Transverse colon (tissue), 4 donors: ENCODE results near the gene SNF8. TPM values are rescaled to one million over a fixed set of nuclear protein-coding genes. Genes with fewer than 3 reads are reported as not detected.

Experiments used
- DNase-seq: peaks from one replicate; pipeline ENCODE4 v3.0.0-alpha.2; 2019
- H3K27ac ChIP-seq, 4 donors: fragments of 200-600 bp; sonication (generic); 2 replicates each; pipeline ENCODE4 v1.5.1; 2016 to 2018; ENCODE audit warnings: inconsistent platforms in 4 of 4
- H3K27me3 ChIP-seq: fragments of 200-600 bp; sonication (generic); 2 replicates; pipeline ENCODE4 v1.5.1; 2017; ENCODE audit warnings: inconsistent platforms
- H3K36me3 ChIP-seq, 4 donors: fragments of 200-600 bp; sonication (generic); 2 replicates each; pipeline ENCODE4 v1.5.1; 2017 to 2019; ENCODE audit warnings: inconsistent platforms in 4 of 4
- H3K4me1 ChIP-seq, 4 donors: fragments of 200-600 bp; sonication (generic); 2 replicates each; pipeline ENCODE4 v1.5.1; 2017 to 2020; ENCODE audit warnings: inconsistent platforms in 4 of 4
- H3K4me3 ChIP-seq, 4 donors: fragments of 200-600 bp; sonication (generic); 1 replicate in 1 of 4; 2 replicates in 3 of 4; pipeline versions ENCODE4 v1.5.1 to v1.6.1; 2017 to 2019; ENCODE audit warnings: inconsistent platforms in 4 of 4
- H3K9me3 ChIP-seq, 2 donors: fragments of 200-600 bp; sonication (generic); 2 replicates each; pipeline ENCODE4 v1.5.1; 2017 to 2019; ENCODE audit warnings: inconsistent platforms in 2 of 2
- EP300 ChIP-seq: sonication (generic); formaldehyde crosslinking; IDR thresholded peaks from one replicate; pipeline ENCODE4 v1.6.1; 2017; ENCODE audit warnings: antibody characterized with exemption, low read depth
- POLR2A ChIP-seq: fragments of 450-650 bp; IDR thresholded peaks from one replicate; pipeline ENCODE4 v1.6.1; 2016; ENCODE audit warnings: antibody characterized with exemption, mild to moderate bottlenecking, moderate library complexity
- POLR2AphosphoS5 ChIP-seq, 3 donors: sonication (generic); formaldehyde crosslinking; IDR thresholded peaks; one replicate each; pipeline ENCODE4 v1.6.1; 2016; ENCODE audit warnings: antibody characterized with exemption in 3 of 3
- WGBS, 2 donors: methylation state at CpG; one replicate each; pipeline ENCODE4 v1.1.5; 2018; ENCODE audit warnings: low coverage in 1 of 2; 5-methylcytosine and 5-hydroxymethylcytosine counted together
- in situ Hi-C, 4 donors: fragments of 200-750 bp; cut with MboI; loops; one replicate each; pipeline versions ENCODE4 v1.15.0 to v1.15.1; 2017; ENCODE audit warnings: low sequenced_read_pairs in 3 of 4, low pct_ligation_motif_present in 1 of 4, low pct_unique_long_range_greater_than_20kb in 1 of 4
- intact Hi-C: fragments of 100-400 bp; cut with DNase I; formaldehyde crosslinking; loops from one replicate; pipeline ENCODE4 v1.15.1; 2023; ENCODE audit warnings: low total_unique reads
- total RNA-seq, 4 donors: library from RNA; depleted of rRNA; stranded (reverse); fragments of >200 nt; gene quantifications; one replicate each; pipeline ENCODE4 v1.1.0, GENCODE V29; 2016
- TF ChIP-seq, protein P1 (sequence below), 5 experiments: fragments of 200-600 bp in 3 of 5; fragments of 450-650 bp in 2 of 5; sonication (generic) in 3 of 5; IDR thresholded peaks; 1 replicate in 2 of 5; 2 replicates in 3 of 5; pipeline ENCODE4 v1.5.1; 2016 to 2017; ENCODE audit warnings: antibody characterized with exemption in 5 of 5, inconsistent platforms in 3 of 5, mild to moderate bottlenecking in 2 of 5, moderate library complexity in 1 of 5

SNF8 gene
- total RNA-seq, 4 donors from 2014 or later, result 44.1 to 67.7 (median 62.0) TPM

DNA sequence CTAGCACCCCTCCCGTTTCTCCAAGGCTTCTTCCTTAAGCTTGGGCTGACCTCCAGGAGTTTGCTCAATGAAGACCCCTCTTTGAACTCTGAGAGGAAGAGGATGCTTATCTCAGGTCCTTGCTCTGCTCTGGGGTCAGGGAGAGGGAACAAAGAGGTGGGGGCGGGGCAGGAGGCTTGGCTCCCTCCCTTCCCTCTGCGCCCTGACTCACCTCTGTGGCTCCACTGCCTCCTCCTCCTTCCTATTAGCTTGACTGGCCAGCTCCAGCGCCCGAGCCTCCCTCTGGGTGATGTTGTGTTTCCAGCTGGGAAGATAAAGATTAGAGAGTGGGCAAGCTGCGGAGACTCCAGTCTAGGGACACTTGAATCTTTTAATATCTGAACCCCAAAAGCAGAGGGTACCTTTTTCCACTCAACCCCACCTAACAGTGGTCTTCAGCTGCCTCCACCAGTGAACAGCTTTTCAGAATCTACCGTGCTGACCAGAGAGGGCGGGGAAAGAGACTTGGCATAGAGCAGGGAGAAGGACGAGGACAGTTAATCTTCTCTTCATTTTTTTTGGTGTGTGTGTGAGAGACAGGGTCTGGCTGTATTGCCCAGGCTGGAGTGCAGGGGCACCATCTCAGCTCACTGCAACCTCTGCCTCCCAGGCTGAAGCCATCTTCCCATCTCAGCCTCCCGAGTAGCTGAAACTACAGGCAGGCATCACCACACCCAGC is 17.0 kb upstream of the SNF8 start:
- peaks cover 52% of the 10 kb centered on the region for H3K27me3 ChIP-seq
- H3K4me1 ChIP-seq, result no peaks in the 10 kb centered on the region
- no peaks in the 10 kb centered on the region for H3K36me3 ChIP-seq
- in situ Hi-C loops, result no loop called here
- no peak overlapping the region for H3K27ac ChIP-seq
- no peak for DNase-seq
- intact Hi-C loops, result no loop called here
- TF ChIP-seq POLR2A (no peak), POLR2AphosphoS5 (IDR thresholded peaks at IDR 0.05) (no peak), EP300 (no peak)
- TF ChIP-seq, protein P1, sequence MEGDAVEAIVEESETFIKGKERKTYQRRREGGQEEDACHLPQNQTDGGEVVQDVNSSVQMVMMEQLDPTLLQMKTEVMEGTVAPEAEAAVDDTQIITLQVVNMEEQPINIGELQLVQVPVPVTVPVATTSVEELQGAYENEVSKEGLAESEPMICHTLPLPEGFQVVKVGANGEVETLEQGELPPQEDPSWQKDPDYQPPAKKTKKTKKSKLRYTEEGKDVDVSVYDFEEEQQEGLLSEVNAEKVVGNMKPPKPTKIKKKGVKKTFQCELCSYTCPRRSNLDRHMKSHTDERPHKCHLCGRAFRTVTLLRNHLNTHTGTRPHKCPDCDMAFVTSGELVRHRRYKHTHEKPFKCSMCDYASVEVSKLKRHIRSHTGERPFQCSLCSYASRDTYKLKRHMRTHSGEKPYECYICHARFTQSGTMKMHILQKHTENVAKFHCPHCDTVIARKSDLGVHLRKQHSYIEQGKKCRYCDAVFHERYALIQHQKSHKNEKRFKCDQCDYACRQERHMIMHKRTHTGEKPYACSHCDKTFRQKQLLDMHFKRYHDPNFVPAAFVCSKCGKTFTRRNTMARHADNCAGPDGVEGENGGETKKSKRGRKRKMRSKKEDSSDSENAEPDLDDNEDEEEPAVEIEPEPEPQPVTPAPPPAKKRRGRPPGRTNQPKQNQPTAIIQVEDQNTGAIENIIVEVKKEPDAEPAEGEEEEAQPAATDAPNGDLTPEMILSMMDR (IDR thresholded peaks at IDR 0.05), result no peak
- 33 to 58% methylated on average over 4 to 10 of the region's 10 CpGs for WGBS, 2 donors
- H3K9me3 ChIP-seq, result no peaks in the 10 kb centered on the region
- H3K4me3 ChIP-seq, result no peak overlapping the region

DNA sequence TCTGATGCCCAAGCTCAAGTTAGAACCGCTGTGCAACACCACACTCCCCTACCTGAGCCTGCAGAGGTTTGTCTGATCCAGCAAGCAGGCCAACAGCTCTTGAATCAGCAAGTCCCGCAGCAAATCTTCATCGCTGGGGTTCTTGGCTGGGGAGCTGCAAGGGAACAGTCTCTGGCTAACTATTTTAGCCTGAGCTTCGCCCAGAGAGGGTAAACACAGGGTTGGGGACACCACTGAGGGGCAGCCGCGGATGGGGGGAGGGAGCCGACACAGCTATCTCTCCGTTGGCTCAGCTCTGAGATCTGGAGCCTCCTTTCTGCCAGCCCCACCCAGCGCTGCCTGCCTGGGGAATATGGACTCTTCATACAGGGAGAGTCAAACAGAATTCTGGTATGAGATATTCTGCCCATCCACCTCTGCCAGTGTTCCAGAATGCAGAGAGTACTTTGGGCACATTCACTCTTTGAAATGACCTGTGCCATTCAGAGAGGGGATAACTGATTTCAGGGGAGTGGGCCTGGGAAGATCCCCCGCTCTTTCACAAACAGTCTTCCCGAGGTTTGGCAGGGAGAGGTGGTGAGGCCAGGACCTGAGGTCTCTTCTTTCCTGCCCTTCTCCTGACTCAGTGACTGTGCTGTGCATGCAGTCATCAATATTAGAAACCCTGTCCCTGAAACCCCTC is 16.3 kb upstream of the SNF8 start:
- Histone ChIP-seq H3K27me3 (peaks cover 54% of the 10 kb centered on the region), H3K27ac (no peak overlapping the region), H3K36me3 (no peaks in the 10 kb centered on the region), H3K4me3 (no peak overlapping the region), H3K9me3 (no peaks in the 10 kb centered on the region), H3K4me1 (no peaks in the 10 kb centered on the region)
- intact Hi-C loops, result no loop called here
- no peak for DNase-seq
- TF ChIP-seq, protein P1 (IDR thresholded peaks at IDR 0.05), result no peak
- TF ChIP-seq EP300 (no peak), POLR2A (no peak), POLR2AphosphoS5 (IDR thresholded peaks at IDR 0.05) (no peak)
- 25% methylated on average over 11 of the region's 11 CpGs; no CpG with 5 or more reads in 1 of the 2 donors for WGBS, 2 donors
- in situ Hi-C loops, result no loop called here

DNA sequence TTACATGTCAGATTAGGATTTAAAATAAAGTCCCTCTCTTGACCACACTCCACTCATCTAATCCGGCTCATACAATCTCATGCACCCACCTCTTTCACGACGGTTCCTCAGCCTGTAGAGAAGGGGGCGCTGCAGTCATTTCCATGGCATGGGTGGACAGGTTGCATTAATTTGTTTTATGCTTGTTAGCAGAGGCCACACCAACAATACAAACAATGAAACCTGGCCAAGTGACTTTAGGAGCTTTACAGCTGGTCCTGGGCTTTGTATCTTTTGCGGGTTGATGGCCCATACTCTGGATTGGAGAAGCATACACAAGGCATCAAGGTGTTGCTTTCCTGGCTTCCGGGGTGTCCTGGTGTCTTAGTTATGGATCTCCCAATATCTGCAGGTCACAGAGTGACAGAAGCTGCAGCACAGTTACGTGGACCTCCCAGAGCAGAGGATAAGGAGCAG is 9.7 kb upstream of the SNF8 start:
- no peaks in the 10 kb centered on the region for H3K9me3 ChIP-seq
- 0 to 29% methylated on average over 1 to 7 of the region's 7 CpGs for WGBS, 2 donors
- intact Hi-C loops, result no loop called here
- H3K27me3 ChIP-seq, result peaks cover 63% of the 10 kb centered on the region
- no peak for TF ChIP-seq EP300
- TF ChIP-seq, protein P1 (IDR thresholded peaks at IDR 0.05), result peak in 4 of 5 experiments; percentile 38 to 48 (median 40)
- in situ Hi-C loops, result no loop called here
- no peak overlapping the region for H3K27ac ChIP-seq
- DNase-seq, result peak; percentile 46
- H3K4me3 ChIP-seq, result no peak overlapping the region
- no peaks in the 10 kb centered on the region for H3K4me1 ChIP-seq
- no peaks in the 10 kb centered on the region for H3K36me3 ChIP-seq

DNA sequence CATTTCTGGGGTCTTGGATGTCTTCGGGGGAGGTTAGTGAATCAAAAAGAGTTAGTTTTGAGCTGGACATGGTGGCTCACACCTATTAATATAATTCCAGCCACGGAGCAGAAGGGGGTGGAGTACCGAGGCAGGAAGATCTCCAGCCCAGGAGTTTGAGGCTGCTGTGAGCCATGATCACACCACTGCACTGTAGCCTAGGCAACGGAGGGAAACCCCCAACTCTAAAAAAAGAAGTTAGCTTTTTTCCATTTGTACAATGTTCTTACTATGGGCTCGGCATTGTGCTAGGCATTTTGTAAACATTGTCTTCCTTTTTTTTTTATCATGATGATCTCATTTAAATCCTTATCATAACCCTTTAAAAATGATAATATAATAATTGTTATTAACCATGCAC is 8.3 kb upstream of the SNF8 start:
- H3K4me3 ChIP-seq, result no peak overlapping the region
- no peaks in the 10 kb centered on the region for H3K9me3 ChIP-seq
- WGBS, 2 donors, result 26 to 28% methylated on average over 5 of the region's 5 CpGs
- DNase-seq, result no peak
- intact Hi-C loops, result no loop called here
- peaks cover 49% of the 10 kb centered on the region for H3K27me3 ChIP-seq
- no peak overlapping the region for H3K27ac ChIP-seq
- in situ Hi-C loops, result no loop called here
- TF ChIP-seq POLR2A, result no peak
- no peak for TF ChIP-seq EP300
- no peak for TF ChIP-seq POLR2AphosphoS5 (IDR thresholded peaks at IDR 0.05)
- TF ChIP-seq, protein P1 (IDR thresholded peaks at IDR 0.05), result no peak
- no peaks in the 10 kb centered on the region for H3K4me1 ChIP-seq
- no peaks in the 10 kb centered on the region for H3K36me3 ChIP-seq
